GM10266 (cell line): ENCODE measurements around the gene KCNK6.

Experiments
- DNase-seq: peaks from one replicate; pipeline ENCODE4 v3.0.0; 2012; ENCODE audit errors: extremely low spot score
- CTCF ChIP-seq: IDR thresholded peaks from 2 replicates; pipeline ENCODE4 v1.5.1; 2012; ENCODE audit warnings: mild to moderate bottlenecking, low read depth; ENCODE audit not compliant: control insufficient read depth, insufficient read depth; ENCODE audit errors: missing control alignments

KCNK6 gene

GRCh38 chr19:38277969-38278680 is 41.5 kb upstream of the KCNK6 start:
- no peak for TF ChIP-seq CTCF
- DNase-seq: no peak

- TF ChIP-seq CTCF: no peak
- DNase-seq: no peak
Observed at GRCh38 chr19:38278751-38279150, 40.9 kb upstream of the KCNK6 start.

GRCh38 chr19:38280030-38280921 is 39.4 kb upstream of the KCNK6 start:
- TF ChIP-seq CTCF: no peak
- DNase-seq: no peak

- DNase-seq: no peak
- TF ChIP-seq CTCF: no peak
Observed at GRCh38 chr19:38281811-38282566, 37.7 kb upstream of the KCNK6 start.

GRCh38 chr19:38283271-38283670 is 36.4 kb upstream of the KCNK6 start:
- no peak for DNase-seq
- TF ChIP-seq CTCF: no peak

GRCh38 chr19:38284422-38284821 is 35.2 kb upstream of the KCNK6 start:
- DNase-seq: peak; percentile 60
- TF ChIP-seq CTCF: no peak
